HepG2 (cell line): ENCODE results near the gene CEP43. TPM values are rescaled to one million over a fixed set of nuclear protein-coding genes. Genes with fewer than 3 reads are reported as not detected.

Experiments used
- CENPT ChIP-seq: sonication (generic); formaldehyde crosslinking; IDR thresholded peaks from 2 replicates; pipeline ENCODE4 v1.8.0; 2022; ENCODE audit warnings: low read depth, mild to moderate bottlenecking, moderate library complexity, missing genetic modification reagents
- CHD2 ChIP-seq: IDR thresholded peaks from 2 replicates; pipeline ENCODE4 v1.6.1; 2011; ENCODE audit warnings: low read depth, low read length, improper control_type of control experiment
- DRAP1 ChIP-seq: IDR thresholded peaks from 2 replicates; pipeline ENCODE4 v1.6.1; 2016; ENCODE audit warnings: missing genetic modification reagents, missing compliant biosample characterization
- GTF2F1 ChIP-seq: fragments of 150-350 bp; IDR thresholded peaks from 2 replicates; pipeline ENCODE4 v1.6.1; 2014; ENCODE audit warnings: low read length
- GZF1 ChIP-seq: sonication (generic); formaldehyde crosslinking; IDR thresholded peaks from 2 replicates; pipeline ENCODE4 v1.5.1; 2020; ENCODE audit warnings: mild to moderate bottlenecking, missing genetic modification reagents
- JUNB ChIP-seq: sonication (generic); formaldehyde crosslinking; IDR thresholded peaks from 2 replicates; pipeline ENCODE4 v1.8.0; 2022; ENCODE audit warnings: missing genetic modification reagents, mild to moderate bottlenecking, borderline replicate concordance
- KAT8 ChIP-seq: IDR thresholded peaks from 2 replicates; pipeline ENCODE4 v1.6.1; 2016; ENCODE audit warnings: missing genetic modification reagents, missing compliant biosample characterization
- NFE2L2 ChIP-seq: fragments of 150-350 bp; IDR thresholded peaks from 2 replicates; pipeline ENCODE4 v1.6.1; 2014; ENCODE audit warnings: low read length
- RFXANK ChIP-seq: IDR thresholded peaks from 2 replicates; pipeline ENCODE4 v1.6.1; 2016
- TP53 ChIP-seq: sonication (generic); formaldehyde crosslinking; conservative IDR thresholded peaks from 2 replicates; pipeline ENCODE4 v1.4.0; 2020; ENCODE audit warnings: missing genetic modification reagents
- U2AF2 ChIP-seq: fragments of 200-400 bp; formaldehyde crosslinking; IDR thresholded peaks from 2 replicates; pipeline ENCODE4 v1.6.1; 2017; ENCODE audit warnings: low read depth, mild to moderate bottlenecking, low read length
- ZFAT ChIP-seq: sonication (generic); formaldehyde crosslinking; conservative IDR thresholded peaks from 2 replicates; pipeline ENCODE4 v1.8.1; 2023; ENCODE audit warnings: missing genetic modification reagents, inconsistent platforms
- ZHX1 ChIP-seq: sonication (generic); formaldehyde crosslinking; IDR thresholded peaks from 2 replicates; pipeline ENCODE4 v1.8.1; 2022; ENCODE audit warnings: low read depth, mild to moderate bottlenecking, missing genetic modification reagents
- ZNF510 ChIP-seq: sonication (generic); formaldehyde crosslinking; IDR thresholded peaks from 2 replicates; pipeline ENCODE4 v1.4.0; 2020; ENCODE audit warnings: low read depth, mild to moderate bottlenecking, missing genetic modification reagents
- ZNF552 ChIP-seq: sonication (generic); formaldehyde crosslinking; IDR thresholded peaks from 2 replicates; pipeline ENCODE4 v1.9.0; 2022; ENCODE audit warnings: missing genetic modification reagents, mild to moderate bottlenecking, borderline replicate concordance
- ZNF556 ChIP-seq: sonication (generic); formaldehyde crosslinking; IDR thresholded peaks from 2 replicates; pipeline ENCODE4 v1.4.0; 2020; ENCODE audit warnings: mild to moderate bottlenecking, missing genetic modification reagents, borderline replicate concordance
- ZNF589 ChIP-seq: sonication (generic); formaldehyde crosslinking; conservative IDR thresholded peaks from 2 replicates; pipeline ENCODE4 v1.8.0; 2022; ENCODE audit warnings: mild to moderate bottlenecking, moderate library complexity, missing genetic modification reagents
- ZNF800 ChIP-seq: sonication (generic); formaldehyde crosslinking; IDR thresholded peaks from 2 replicates; pipeline ENCODE4 v1.4.0; 2020; ENCODE audit warnings: missing genetic modification reagents
- ZSCAN29 ChIP-seq: sonication (generic); formaldehyde crosslinking; conservative IDR thresholded peaks from 2 replicates; pipeline ENCODE4 v1.4.0; 2020; ENCODE audit warnings: mild to moderate bottlenecking, missing genetic modification reagents
- polyA plus RNA-seq, 8 experiments: library from polyadenylated mRNA; depleted of rRNA in 3 of 8; stranded (reverse) in 7 of 8; unstranded in 1 of 8; fragments of >200 nt; fragmentation: Illumina TruSeq in 4 of 8; extraction: Trizol in 4 of 8; gene quantifications; 2 replicates each; pipeline versions ENCODE4 v1.2.1 to v1.2.3, GENCODE V29; 2011 to 2016; ENCODE audit warnings: low read depth in 4 of 8, missing spikeins in 1 of 8, mixed read lengths in 1 of 8; ENCODE audit not compliant: insufficient read depth in 1 of 8
- total RNA-seq, 5 experiments: library from RNA; depleted of rRNA; stranded (reverse); fragments of >200 nt; fragmentation: Illumina TruSeq; extraction: Trizol; gene quantifications; 2 replicates each; pipeline ENCODE4 v1.2.3, GENCODE V29; 2016; ENCODE audit warnings: low read depth in 1 of 5
- TF ChIP-seq, protein P1 (sequence below): sonication (generic); formaldehyde crosslinking; IDR thresholded peaks from 2 replicates; pipeline ENCODE4 v1.5.0; 2020; ENCODE audit warnings: mild to moderate bottlenecking, low read depth, missing genetic modification reagents, borderline replicate concordance
- TF ChIP-seq, protein P2 (sequence below): sonication (generic); formaldehyde crosslinking; IDR thresholded peaks from 2 replicates; pipeline ENCODE4 v1.4.0; 2020; ENCODE audit warnings: missing genetic modification reagents, borderline replicate concordance

The CEP43 gene
- total and polyA plus RNA-seq, 2 of the 13 experiments (the other 11 are each of a cell fraction or from before 2014, with no cell fraction given) = 29.3 to 73.9 TPM

- TF ChIP-seq RFXANK (no peak), KAT8 (CRISPR knock-in tag) (peak; percentile 86), ZHX1 (CRISPR knock-in tag) (peak; percentile 1; the same call in 1 of the 2 replicates), ZFAT (no peak), U2AF2 (no peak), ZNF589 (CRISPR knock-in tag) (no peak; the same call in 1 of the 2 replicates), GTF2F1 (no peak), CHD2 (no peak), GZF1 (CRISPR knock-in tag) (no peak), CENPT (CRISPR knock-in tag) (no peak), JUNB (CRISPR knock-in tag) (no peak; the same call in 1 of the 2 replicates), ZNF800 (CRISPR knock-in tag) (no peak; the same call in 1 of the 2 replicates), ZNF510 (CRISPR knock-in tag) (peak; percentile 28; the same call in 1 of the 2 replicates), DRAP1 (CRISPR knock-in tag) (peak; percentile 76), ZNF556 (CRISPR knock-in tag) (0 out of 2 replicates have a peak, but pooled peaks have one; percentile 91), ZNF552 (CRISPR knock-in tag) (no peak), NFE2L2 (no peak), ZSCAN29 (CRISPR knock-in tag) (0 out of 2 replicates have a peak, but pooled peaks have one; percentile 8), TP53 (no peak)
- TF ChIP-seq, protein P1, sequence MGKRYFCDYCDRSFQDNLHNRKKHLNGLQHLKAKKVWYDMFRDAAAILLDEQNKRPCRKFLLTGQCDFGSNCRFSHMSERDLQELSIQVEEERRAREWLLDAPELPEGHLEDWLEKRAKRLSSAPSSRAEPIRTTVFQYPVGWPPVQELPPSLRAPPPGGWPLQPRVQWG (CRISPR knock-in tag) = no peak
- TF ChIP-seq, protein P2, sequence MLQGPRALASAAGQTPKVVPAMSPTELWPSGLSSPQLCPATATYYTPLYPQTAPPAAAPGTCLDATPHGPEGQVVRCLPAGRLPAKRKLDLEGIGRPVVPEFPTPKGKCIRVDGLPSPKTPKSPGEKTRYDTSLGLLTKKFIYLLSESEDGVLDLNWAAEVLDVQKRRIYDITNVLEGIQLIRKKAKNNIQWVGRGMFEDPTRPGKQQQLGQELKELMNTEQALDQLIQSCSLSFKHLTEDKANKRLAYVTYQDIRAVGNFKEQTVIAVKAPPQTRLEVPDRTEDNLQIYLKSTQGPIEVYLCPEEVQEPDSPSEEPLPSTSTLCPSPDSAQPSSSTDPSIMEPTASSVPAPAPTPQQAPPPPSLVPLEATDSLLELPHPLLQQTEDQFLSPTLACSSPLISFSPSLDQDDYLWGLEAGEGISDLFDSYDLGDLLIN (CRISPR knock-in tag) = no peak
Observed at GRCh38 chr6:166957087-166957804, 42.0 kb upstream of the CEP43 start (continued).
